HepG2 (cell line): Measurements from ENCODE around the gene TICAM2. TPM values are rescaled to one million over a fixed set of nuclear protein-coding genes. Genes with fewer than 3 reads are reported as not detected.

Experiments used
- ATAC-seq: fragments of 200-7000 bp; cut with Tn5 transposase; 3 replicates; pipeline ENCODE4 v1.9.1; 2020; ENCODE audit warnings: mild to moderate bottlenecking, moderate library complexity
- BruUV-seq: library from RNA; stranded (reverse); fragments of 400-500 nt; replicated peaks from 2 replicates; lab custom pipeline; 2021; lab: Mats Ljungman, UMichigan
- CTCF ChIA-PET: fragments of 300-600 bp; formaldehyde crosslinking; extraction: SDS; loops from one replicate; lab custom pipeline; 2021; ENCODE audit warnings: low total read pairs, inconsistent platforms, low intra/inter-chr PET ratio; lab: Yijun Ruan, JAX
- POLR2A ChIA-PET: fragments of 350-600 bp; sonication (Branson Sonifier 250); formaldehyde crosslinking; loops from one replicate; lab custom pipeline; 2020; ENCODE audit warnings: antibody characterized with exemption, inconsistent platforms; lab: Yijun Ruan, JAX
- DNase-seq: peaks from one replicate; pipeline ENCODE4 v3.0.0-alpha.2; 2015; ENCODE audit warnings: low spot score
- FAIRE-seq: peaks from 3 replicates; lab custom pipeline; 2011; peaks lifted over from hg19 to GRCh38; lab: Jason Lieb, UNC
- H2AFZ ChIP-seq: one replicate; pipeline ENCODE4 v1.6.1; 2011; ENCODE audit warnings: low read length, inconsistent platforms
- H3K27ac ChIP-seq: fragments of 300-600 bp; 3 replicates; pipeline ENCODE4 v1.8.0; 2011; ENCODE audit warnings: mixed run types, mild to moderate bottlenecking, mixed read lengths, low read length, inconsistent platforms; ENCODE audit not compliant: insufficient read depth; ENCODE audit errors: extremely low read length
- H3K27me3 ChIP-seq, 2 experiments: fragments of 200-600 bp in 1 of 2; 2 replicates in 1 of 2; 3 replicates in 1 of 2; pipeline versions ENCODE4 v1.6.0 to v1.8.0; 2011; ENCODE audit warnings: low read length in 2 of 2, mild to moderate bottlenecking in 2 of 2, moderate library complexity in 2 of 2, inconsistent platforms in 1 of 2; ENCODE audit not compliant: insufficient read depth in 2 of 2, control insufficient read depth in 1 of 2
- H3K36me3 ChIP-seq, 2 experiments: fragments of 200-600 bp in 1 of 2; replicated peaks in 1 of 2; 2 replicates in 1 of 2; 3 replicates in 1 of 2; pipeline versions ENCODE4 v1.5.1 to v1.8.0; 2011; ENCODE audit warnings: low read length in 2 of 2, inconsistent platforms in 1 of 2; ENCODE audit not compliant: insufficient read depth in 2 of 2, control insufficient read depth in 1 of 2
- H3K4me1 ChIP-seq: 2 replicates; pipeline ENCODE4 v1.5.1; 2012; ENCODE audit warnings: low read length, inconsistent platforms; ENCODE audit not compliant: insufficient read depth
- H3K4me2 ChIP-seq: 2 replicates; pipeline ENCODE4 v1.6.0; 2011; ENCODE audit warnings: low read depth, low read length, inconsistent platforms
- H3K4me3 ChIP-seq, 3 experiments: fragments of 200-600 bp in 1 of 3; sonication (generic), shearing (Covaris generic) in 1 of 3; replicated peaks in 1 of 3; 2 replicates each; pipeline ENCODE4 v1.5.1; 2011 to 2016; ENCODE audit warnings: low read length in 3 of 3, inconsistent platforms in 2 of 3, low read depth in 2 of 3, mild to moderate bottlenecking in 2 of 3, control low read depth in 1 of 3, mixed read lengths in 1 of 3; ENCODE audit not compliant: insufficient read depth in 1 of 3
- H3K79me2 ChIP-seq: one replicate; pipeline ENCODE4 v1.6.1; 2011; ENCODE audit warnings: low read length, inconsistent platforms; ENCODE audit not compliant: insufficient read depth
- H3K9ac ChIP-seq: 2 replicates; pipeline ENCODE4 v1.6.0; 2011; ENCODE audit warnings: mild to moderate bottlenecking, low read depth, low read length, inconsistent platforms; ENCODE audit not compliant: insufficient read depth
- H3K9me3 ChIP-seq: 2 replicates; pipeline ENCODE4 v1.5.1; 2012; ENCODE audit warnings: mild to moderate bottlenecking, low read length
- H4K20me1 ChIP-seq: 2 replicates; pipeline ENCODE4 v1.6.0; 2011; ENCODE audit warnings: inconsistent platforms, mild to moderate bottlenecking, low read length, moderate library complexity; ENCODE audit not compliant: insufficient read depth
- EED ChIP-seq: sonication (generic); formaldehyde crosslinking; IDR thresholded peaks from 2 replicates; pipeline ENCODE4 v1.5.0; 2020; ENCODE audit warnings: mild to moderate bottlenecking, missing genetic modification reagents
- MTF2 ChIP-seq: sonication (generic); formaldehyde crosslinking; IDR thresholded peaks from 2 replicates; pipeline ENCODE4 v1.5.0; 2020; ENCODE audit warnings: missing genetic modification reagents, borderline replicate concordance
- PCBP1 ChIP-seq: fragments of 200-400 bp; formaldehyde crosslinking; IDR thresholded peaks from 2 replicates; pipeline ENCODE4 v1.6.1; 2017; ENCODE audit warnings: mild to moderate bottlenecking, low read depth, low read length, borderline replicate concordance
- PRMT3 ChIP-seq: sonication (generic); formaldehyde crosslinking; IDR thresholded peaks from 2 replicates; pipeline ENCODE4 v1.8.1; 2022; ENCODE audit warnings: low read depth, mild to moderate bottlenecking, moderate library complexity, missing genetic modification reagents, borderline replicate concordance
- ZNF280D ChIP-seq: sonication (generic); formaldehyde crosslinking; IDR thresholded peaks from 2 replicates; pipeline ENCODE4 v1.5.1; 2020; ENCODE audit warnings: mild to moderate bottlenecking, missing genetic modification reagents
- ZNF446 ChIP-seq: sonication (generic); formaldehyde crosslinking; IDR thresholded peaks from 2 replicates; pipeline ENCODE4 v1.5.0; 2020; ENCODE audit warnings: mild to moderate bottlenecking, missing genetic modification reagents
- ZNF543 ChIP-seq: sonication (generic); formaldehyde crosslinking; IDR thresholded peaks from 2 replicates; pipeline ENCODE4 v1.4.0; 2020; ENCODE audit warnings: mild to moderate bottlenecking, missing genetic modification reagents
- ZNF558 ChIP-seq: sonication (generic); formaldehyde crosslinking; IDR thresholded peaks from 2 replicates; pipeline ENCODE4 v1.9.0; 2022; ENCODE audit warnings: mild to moderate bottlenecking, missing genetic modification reagents, borderline replicate concordance
- ZNF563 ChIP-seq: sonication (generic); formaldehyde crosslinking; IDR thresholded peaks from 2 replicates; pipeline ENCODE4 v1.8.0; 2022; ENCODE audit warnings: mild to moderate bottlenecking, moderate library complexity, missing genetic modification reagents
- ZSCAN21 ChIP-seq: sonication (generic); formaldehyde crosslinking; IDR thresholded peaks from 2 replicates; pipeline ENCODE4 v1.8.0; 2022; ENCODE audit warnings: mild to moderate bottlenecking, missing genetic modification reagents, moderate library complexity, borderline replicate concordance
- WGBS: methylation state at CpG from one replicate; pipeline ENCODE4 v1.1.6; 2017; ENCODE audit warnings: low lambda C conversion rate; 5-methylcytosine and 5-hydroxymethylcytosine counted together
- in situ Hi-C: cut with HindIII; loops from 2 replicates; pipeline ENCODE4 v1.10.0; 2017; ENCODE audit warnings: low pct_unique_long_range_greater_than_20kb; ENCODE audit not compliant: extremely low pct_ligation_motif_present
- intact Hi-C: fragments of 100-400 bp; cut with micrococcal nuclease; formaldehyde crosslinking; loops from one replicate; pipeline ENCODE4 v1.10.0; 2022; ENCODE audit not compliant: unreplicated experiment
- polyA plus RNA-seq, 8 experiments: library from polyadenylated mRNA; depleted of rRNA in 3 of 8; stranded (reverse) in 7 of 8; unstranded in 1 of 8; fragments of >200 nt; fragmentation: Illumina TruSeq in 4 of 8; extraction: Trizol in 4 of 8; gene quantifications; 2 replicates each; pipeline versions ENCODE4 v1.2.1 to v1.2.3, GENCODE V29; 2011 to 2016; ENCODE audit warnings: low read depth in 4 of 8, missing spikeins in 1 of 8, mixed read lengths in 1 of 8; ENCODE audit not compliant: insufficient read depth in 1 of 8
- total RNA-seq, 5 experiments: library from RNA; depleted of rRNA; stranded (reverse); fragments of >200 nt; fragmentation: Illumina TruSeq; extraction: Trizol; gene quantifications; 2 replicates each; pipeline ENCODE4 v1.2.3, GENCODE V29; 2016; ENCODE audit warnings: low read depth in 1 of 5

Gene TICAM2
- total and polyA plus RNA-seq, 2 of the 13 experiments (the other 11 are each of a cell fraction or from before 2014, with no cell fraction given) = 0.04 TPM; not detected in 1

GRCh38 chr5:115544043-115544435 lies 58.2 kb downstream of the TICAM2 start:
- no peak for DNase-seq
- intact Hi-C loops = loop anchor here (1.0 to 5.0 kb wide), 2 partner anchors 82 to 298 kb away; partner anchors contain the start of genes AP3S1, ATG12 and TMED7
- POLR2A ChIA-PET = interaction anchor here (1.3 to 2.3 kb wide), 9 partner anchors 16 to 541 kb away, joined by 3 to 7 read pairs (median 4); partner anchors contain the start of genes CCDC112, COMMD10, TICAM2 and TMED7

More at GRCh38 chr5:115544043-115544435, 58.2 kb downstream of the TICAM2 start:
- BruUV-seq = no TSS peak
- peaks cover 43% of the 10 kb centered on the region for H4K20me1 ChIP-seq
- peak overlapping the region; percentile 87 to 93 (median 91) for H3K4me3 ChIP-seq
- ATAC-seq = no peak; the same call in 1 of the 3 replicates
- in situ Hi-C loops = loop anchor here (10.0 kb wide), 1 partner anchor 291 kb away; no protein-coding TSS in a partner anchor
- peaks cover 0 to 3% of the 10 kb centered on the region in 2 experiments; a peak in 3 of 5 replicates for H3K36me3 ChIP-seq
- CTCF ChIA-PET = no interaction called here
- WGBS = 1% methylated on average over 16 of the region's 20 CpGs
- H2AFZ ChIP-seq = no peak overlapping the region
- H3K79me2 ChIP-seq = peaks cover 52% of the 10 kb centered on the region
- FAIRE-seq = no peak
- TF ChIP-seq ZNF280D (no peak), ZSCAN21 (CRISPR knock-in tag) (no peak), ZNF543 (CRISPR knock-in tag) (0 out of 2 replicates have a peak, but pooled peaks have one; percentile 2), ZNF446 (CRISPR knock-in tag) (peak; percentile 45; the same call in 1 of the 2 replicates), PRMT3 (CRISPR knock-in tag) (0 out of 2 replicates have a peak, but pooled peaks have one; percentile 53), ZNF563 (CRISPR knock-in tag) (0 out of 2 replicates have a peak, but pooled peaks have one; percentile 67), PCBP1 (0 out of 2 replicates have a peak, but pooled peaks have one; percentile 7), MTF2 (CRISPR knock-in tag) (0 out of 2 replicates have a peak, but pooled peaks have one; percentile 22), ZNF558 (CRISPR knock-in tag) (no peak), EED (CRISPR knock-in tag) (no peak)
- TF ChIP-seq, all 625 proteins: peak for 6
- H3K27ac ChIP-seq = peak overlapping the region; percentile 93
- peaks cover 6% of the 10 kb centered on the region for H3K9me3 ChIP-seq
- peak overlapping the region; percentile 93 for H3K4me2 ChIP-seq
- peak overlapping the region; percentile 95 for H3K9ac ChIP-seq
- H3K4me1 ChIP-seq = peaks cover 31% of the 10 kb centered on the region
- no peaks in the 10 kb centered on the region; a peak in 1 of 5 replicates for H3K27me3 ChIP-seq
